Kidney glomerular epithelial cell (primary cell): ENCODE data around the gene PVALB.
A peak's percentile ranks its signal among the peaks of the same experiment; 100 is the strongest.

Experiments used
- DNase-seq: peaks from one replicate; lab custom pipeline; 2025; lab: John Stamatoyannopoulos, UW

Gene PVALB

DNA sequence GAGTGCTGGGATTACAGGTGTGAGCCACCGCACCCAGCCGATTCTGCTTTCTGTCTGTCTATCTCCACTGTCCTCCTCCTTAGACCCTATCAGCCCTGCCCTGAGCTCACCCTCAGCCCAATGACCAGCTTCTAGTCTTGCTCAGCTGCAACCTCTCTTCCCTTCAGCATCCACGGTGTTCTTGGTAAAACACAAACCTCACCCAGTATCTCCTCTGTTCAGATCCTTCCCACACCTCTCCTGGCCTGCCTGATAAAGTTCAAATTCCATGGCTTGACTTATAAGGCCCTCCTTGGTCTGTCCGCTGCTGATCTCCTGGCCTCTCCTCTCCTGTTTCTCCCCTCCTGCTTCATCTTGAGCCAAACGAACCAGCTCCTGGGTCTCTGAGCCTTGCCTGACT lies 29.4 kb upstream of the PVALB start:
- DNase-seq, result no peak

DNA sequence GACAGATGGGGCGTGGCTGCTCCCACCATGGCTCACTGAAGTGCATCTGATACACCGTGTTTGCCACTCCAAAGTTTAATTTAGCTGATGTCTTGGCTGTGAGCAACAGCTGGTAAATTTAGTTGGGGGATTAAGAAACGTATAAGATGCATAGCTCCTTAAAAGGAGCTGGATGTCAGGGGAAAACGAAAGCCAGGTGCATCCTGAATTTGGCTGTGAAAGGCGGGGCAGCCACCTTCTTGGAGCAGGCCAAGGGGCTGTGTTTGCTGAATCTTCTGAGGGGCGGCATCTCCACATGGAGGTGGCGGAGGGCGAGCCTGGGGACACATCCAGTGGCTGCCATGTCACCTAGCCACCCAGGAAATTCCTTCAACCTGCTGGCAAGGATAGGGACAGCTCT lies 23.3 kb upstream of the PVALB start:
- DNase-seq, result no peak

DNA sequence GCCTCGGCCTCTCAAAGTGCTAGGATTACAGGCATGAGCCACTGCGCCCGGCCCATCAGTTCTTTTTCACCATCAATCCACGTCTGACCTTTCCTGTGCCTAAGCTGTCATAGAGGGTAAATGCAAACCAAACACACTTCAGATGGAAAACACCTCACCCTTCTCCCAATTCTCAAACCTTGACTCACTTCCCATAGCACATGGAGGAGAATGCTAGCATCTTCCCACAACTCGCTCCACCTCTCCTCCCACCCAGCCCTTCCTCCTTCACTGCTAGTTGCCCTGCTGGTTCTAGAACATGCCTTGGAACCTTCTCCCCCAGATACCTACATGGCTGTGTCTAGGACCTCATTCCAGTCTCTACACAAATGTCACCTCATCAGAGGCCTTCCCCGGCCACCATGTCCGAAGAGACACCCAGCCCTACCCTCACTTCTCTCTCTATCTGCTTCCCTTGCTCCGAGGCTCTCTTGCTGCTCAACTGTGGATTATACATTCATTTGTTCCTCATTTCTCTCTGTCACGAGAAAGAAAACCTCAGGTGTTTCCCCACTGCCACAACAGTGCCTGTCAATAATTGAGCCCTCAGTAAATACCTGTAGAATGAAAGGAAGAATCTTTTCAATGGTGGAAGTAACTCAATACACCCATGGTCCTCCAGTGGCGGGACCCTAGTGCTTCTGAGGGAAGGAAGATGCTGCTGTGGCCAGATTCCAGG lies 22.7 kb upstream of the PVALB start:
- no peak for DNase-seq

DNA sequence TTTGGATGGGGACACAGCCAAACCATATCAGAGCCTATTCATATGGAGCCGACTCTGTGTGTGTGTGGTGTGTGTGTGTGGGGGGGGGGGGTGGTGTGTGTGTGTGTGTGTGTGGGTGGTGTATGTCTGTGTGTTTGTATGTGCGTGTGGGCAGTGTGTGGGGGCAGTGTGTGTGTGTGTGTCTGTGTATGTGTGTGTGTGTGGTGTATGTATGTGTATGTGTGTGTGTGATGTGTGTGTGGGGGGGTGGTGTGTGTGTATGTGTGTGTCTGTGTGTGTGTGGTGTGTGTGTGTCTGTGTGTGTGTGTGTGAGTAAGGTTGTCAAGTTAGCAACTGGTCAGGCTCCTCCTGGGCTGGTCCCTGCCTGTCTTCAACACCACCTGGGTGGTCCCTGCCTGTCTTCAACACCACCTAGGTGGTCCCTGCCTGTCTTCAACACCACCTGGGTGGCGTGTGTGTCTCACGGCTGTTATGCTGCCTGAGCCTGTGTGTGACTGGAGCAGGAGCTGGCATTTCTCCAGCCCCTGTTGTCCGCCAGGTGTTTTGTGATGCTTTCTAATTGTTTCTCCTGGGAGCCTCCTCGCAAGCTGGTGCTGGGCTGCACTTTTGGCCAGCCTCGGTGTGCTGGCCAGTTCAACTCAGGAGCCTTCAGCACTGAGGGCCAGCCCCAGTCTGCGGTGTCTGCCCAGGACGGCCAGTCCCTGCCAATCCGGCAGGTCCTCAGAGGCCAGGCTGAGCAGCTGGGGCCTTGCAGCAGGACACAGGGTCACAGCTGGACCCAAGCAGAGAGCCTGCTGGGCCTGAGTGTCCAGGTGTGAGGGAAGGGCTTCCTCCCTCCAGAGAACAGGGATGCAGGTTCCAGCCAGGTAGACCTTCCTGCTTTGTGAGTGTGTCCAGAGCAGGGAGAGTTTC lies 21.5 kb upstream of the PVALB start:
- no peak for DNase-seq

DNA sequence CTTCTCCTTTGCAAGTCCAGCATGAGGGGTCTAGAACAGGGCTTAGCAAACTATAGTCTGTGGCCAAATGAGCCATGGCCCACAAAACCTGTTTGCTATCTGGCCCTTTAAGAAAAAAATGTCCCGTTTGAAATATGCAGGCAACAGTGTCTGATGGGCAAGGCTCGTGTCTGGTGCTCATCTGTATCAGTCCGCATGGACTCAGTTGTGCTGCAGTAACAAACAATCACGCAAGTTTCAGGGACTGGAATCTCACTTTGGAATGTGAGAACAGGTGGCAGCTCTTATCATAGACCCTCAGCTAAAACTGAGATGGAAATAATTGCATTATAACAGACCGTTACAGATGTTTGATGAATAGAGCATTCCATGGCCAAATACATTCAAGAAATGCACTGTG lies 19.1 kb upstream of the PVALB start:
- no peak for DNase-seq

DNA sequence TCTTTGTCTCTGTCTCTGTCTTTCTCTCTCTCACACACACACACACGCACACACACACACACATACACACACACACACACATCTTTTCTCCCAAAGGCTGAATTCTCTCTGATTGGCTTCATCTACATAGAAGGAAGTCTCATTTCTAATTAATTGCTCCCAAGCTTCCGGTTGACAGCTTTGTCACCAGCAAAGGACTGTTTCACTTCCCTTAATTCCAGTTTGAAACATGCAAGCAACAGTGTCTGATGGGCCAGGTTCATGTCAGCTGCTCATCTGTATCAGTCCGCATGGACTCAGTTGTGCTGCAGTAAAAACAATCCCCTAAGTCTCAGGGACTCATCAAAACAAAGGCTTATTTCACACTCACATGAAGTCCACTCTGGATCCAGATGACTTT lies 16.2 kb upstream of the PVALB start:
- no peak for DNase-seq

DNA sequence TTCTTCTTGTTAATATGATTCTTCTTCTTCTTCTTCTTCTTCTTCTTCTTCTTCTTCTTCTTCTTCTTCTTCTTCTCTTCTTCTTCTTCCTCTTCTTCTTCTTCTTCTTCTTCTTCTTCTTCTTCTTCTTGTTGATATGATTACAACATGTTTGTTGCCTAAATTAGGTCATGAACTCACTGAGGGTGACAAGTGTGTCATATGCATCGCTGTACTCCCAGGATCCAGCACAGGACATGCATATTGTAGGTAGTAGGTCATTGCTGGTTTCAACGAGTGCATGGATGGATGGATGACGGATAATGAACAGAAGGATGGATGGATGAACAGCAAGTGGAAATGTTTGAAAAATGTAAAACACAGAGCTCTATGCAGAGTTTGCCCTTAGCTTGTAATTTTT lies 14.9 kb upstream of the PVALB start:
- DNase-seq, result no peak

DNA sequence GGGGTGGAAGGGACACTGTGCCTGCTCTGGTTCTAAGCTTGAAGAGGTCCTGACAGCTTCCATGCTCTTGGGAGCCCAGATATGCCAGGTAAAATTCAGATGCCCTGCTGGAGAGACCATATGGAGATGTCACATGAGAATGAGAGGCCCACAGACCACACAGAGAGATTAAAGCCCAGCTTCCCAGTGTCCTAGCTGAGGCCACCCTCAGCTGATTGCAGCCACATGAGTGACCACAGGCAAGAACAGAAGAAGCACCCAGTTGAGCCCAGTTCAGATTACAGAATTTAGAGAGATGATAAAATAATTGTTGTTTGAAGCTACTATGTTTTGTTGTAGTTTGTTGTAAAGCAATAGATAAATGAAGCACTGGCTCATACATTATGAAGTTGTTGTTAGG lies 14.4 kb upstream of the PVALB start:
- DNase-seq, result no peak

DNA sequence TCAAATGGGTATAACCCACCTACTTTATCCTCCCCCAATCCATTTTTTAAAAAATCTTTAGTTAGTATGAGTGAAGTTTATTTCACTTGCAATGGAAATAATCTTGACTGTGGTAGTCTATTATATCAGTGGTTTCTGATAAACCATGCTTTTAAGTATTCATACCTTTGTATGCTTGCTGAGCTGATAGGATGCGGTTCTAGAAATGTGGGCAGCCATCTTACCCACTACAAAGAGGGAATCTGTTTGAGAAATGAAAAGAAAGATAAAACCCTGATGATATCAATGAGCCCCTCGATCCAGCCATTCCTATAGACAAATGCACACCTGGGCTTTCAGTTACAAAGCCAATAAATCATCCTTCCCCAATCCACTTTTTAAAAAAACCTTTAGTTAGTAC lies 13.8 kb upstream of the PVALB start:
- DNase-seq, result no peak

DNA sequence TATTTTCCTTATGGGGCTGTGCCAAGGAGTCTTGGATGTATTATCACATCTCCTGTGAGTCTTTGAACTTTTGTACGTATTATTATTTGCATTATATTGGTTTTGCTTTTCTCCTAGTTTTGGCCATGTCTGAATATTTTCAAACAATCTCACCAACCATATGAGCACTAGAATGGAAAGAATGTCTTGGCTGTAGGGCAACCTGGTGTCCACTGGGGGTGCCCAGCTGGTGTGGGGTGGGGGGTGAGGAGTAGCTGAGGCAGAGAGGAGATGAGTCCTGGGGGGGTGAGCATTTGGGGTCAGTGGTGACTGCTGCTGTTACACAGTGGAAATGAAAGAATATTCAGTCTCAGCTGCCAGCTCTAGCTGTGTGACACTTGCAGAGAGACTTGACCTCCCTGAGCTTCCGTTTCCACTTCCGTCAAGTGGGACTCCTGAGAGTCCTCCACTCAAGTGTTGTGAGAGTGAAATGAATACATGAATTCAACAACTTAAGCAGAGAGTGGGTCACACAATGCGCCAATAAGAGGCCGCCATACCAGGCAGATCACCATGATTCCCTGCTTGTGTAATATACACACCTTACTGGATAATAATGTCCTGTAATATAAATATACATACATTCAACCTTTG lies 12.7 kb upstream of the PVALB start:
- no peak for DNase-seq

DNA sequence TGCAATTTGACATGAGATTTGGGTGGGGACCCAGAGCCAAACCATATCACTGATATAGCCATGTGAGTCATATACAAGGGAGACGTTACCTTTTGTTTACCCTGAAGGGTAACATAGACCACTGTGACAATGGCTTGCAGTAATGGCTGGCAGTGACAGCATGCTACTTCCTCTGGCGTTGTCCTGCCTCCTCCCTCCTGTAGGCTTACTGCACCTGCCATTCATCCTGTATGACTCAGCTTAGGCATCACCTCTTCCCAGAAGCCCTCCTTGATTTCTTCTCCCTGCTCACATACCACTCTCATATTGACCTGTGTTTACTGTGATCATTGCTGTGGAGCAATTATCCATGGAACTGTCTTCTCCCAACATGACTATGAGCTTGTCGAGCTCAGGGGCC lies 12.0 kb upstream of the PVALB start:
- no peak for DNase-seq

DNA sequence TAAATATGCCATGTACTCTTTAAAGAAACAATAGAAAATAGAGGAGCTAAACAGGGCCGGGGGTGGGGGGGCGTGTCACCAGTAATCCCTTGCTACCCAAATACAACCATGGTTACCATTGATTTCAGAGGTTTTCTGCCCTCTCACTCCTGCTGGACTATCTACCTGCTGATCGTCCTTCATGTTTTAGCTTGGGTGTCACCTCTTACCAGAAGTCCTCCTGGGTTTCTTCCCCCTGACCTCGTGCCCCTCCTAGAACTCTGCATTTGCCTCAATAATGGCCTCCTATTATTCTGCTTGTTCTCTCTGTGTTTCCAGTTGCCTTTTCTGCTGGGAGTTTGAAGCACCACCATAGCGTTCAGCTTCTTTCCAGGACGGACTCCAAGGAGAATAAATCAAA lies 9.4 kb upstream of the PVALB start:
- no peak for DNase-seq

DNA sequence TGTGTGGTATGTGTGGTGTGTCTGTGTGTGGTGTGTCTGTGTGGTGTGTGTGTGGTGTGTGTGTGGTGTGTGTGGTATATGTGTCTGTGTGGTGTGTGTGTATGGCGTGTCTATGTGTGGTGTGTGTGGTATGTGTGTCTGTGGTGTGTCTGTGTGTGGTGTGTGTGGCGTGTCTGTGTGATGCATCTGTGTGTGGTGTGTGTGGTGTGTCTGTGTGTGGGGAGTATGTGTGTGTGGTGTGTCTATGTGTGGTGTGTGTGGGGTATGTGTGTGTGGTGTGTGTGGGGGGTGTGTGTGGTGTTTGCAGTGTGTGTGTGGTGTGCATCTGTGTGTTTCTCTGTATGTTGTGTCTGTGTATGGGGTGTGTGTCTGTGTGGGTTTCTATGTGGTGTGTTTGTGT lies 7.8 kb upstream of the PVALB start:
- DNase-seq, result no peak

DNA sequence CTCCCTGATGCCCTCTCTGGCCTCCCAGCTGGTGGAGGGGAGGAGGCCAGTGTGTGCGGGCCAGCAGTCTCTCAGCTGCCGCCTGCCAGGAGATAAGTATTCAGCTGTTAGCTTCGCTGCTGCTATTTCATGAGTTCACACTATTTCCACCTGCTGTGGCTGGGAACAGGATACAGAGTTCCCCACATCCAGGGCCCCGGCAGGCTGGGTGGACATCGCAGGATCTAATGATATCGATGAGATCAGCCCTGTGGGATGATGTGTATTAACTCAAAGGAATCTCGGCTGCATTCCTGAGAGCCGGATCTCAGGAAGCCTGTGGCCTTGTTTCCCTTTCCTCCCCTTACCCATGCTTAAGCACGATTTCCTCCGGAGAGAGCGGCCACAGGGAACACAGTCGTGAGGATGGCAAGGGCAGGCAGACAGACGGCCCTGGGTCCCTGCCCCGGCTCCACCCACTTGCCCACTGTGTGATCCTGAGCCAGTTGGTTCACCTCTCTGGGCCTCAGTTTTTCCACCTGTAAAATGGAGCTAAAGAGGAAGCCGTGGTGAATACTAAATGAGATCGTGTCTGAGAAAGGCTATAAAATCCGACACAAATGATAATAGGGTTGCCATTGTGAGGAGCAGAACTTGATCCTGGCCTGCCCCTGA lies 6.5 kb upstream of the PVALB start:
- peak; percentile 9 for DNase-seq

DNA sequence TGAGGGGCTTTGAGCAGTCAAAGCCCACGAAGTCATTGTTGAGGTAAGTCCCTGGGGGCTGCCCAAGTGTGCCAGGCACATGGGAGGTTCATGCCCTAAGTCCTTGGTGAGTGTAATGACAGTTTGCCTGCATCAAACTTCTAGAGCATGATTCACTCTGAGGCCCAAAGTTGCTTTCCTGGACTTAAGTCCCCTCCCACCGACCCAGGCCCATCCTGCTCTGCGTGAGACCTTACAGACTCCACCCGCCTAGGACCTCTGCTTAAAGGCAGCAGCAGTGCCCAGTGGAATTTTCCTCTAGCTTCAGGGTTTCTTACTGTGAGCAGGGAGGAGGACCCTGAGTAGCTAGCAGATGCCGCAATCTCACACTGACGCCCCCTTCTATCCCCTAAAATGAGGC lies 5.7 kb upstream of the PVALB start:
- DNase-seq, result no peak

DNA sequence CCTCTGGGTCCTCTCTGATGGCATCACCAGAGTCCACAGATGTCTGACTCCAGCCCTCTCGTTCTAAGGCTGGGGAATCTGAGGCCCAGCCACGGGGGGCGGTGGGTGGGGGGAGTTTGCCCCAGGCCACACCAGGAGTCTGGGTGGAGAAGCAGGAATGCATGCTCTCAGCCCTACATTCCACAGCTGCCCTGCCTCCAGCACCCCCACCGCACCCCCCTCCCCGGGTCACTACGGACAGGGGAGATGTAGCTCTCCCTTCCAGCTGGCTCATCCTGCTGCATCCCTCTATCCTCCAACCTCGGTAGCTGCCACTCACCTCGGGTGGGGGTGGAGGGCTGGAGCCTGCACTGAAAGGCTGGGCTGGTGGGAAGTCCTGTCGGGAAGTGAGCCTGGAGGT lies 2.3 kb upstream of the PVALB start:
- DNase-seq, result no peak

DNA sequence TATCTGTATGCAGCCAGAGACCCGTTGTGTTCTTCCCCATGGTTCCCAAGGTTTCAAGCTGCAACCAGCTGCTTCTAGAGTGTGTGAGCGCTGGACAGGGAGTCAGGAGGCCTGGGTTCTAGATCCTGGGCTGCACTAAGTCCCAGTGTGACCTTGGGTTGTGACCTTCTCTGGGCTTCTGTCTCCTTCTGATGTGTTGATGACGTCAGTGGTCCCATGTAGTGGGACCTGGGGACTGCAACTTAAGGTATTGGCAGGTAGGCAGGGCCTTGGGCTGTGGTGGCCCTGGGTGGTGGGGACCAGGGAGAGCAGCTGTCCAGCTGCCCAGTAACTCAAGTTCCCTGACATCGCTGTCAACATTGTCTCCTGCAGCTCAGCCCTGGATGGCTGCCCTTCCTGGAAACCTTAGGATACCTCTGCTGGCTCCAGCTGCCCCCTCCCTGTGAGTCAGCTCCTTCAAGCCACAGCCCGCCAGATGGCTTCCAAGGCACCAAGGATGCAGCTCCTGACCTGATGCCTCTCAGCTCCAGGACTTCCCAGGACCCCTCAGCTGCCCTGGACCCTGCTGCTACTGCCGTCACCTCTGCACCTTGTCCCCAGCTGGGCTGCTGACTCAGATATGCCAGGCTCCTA lies 1.3 kb upstream of the PVALB start:
- no peak for DNase-seq

DNA sequence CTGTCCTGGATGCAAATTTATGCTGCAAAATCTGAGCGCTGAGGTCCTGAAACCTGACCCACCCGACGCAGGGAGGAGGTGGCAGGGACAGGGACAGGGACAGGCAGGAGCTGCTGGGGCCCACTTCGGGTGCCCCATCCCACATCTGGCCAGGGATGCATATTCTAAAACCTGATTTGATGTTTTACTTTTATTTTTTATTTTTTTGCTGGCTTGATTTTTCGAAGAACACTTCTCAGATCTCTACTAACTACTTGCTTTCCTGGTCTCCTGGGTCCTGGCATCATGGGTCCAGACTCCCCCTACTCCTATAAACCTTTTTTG lies 652 bp upstream of the PVALB start:
- DNase-seq, result no peak

DNA sequence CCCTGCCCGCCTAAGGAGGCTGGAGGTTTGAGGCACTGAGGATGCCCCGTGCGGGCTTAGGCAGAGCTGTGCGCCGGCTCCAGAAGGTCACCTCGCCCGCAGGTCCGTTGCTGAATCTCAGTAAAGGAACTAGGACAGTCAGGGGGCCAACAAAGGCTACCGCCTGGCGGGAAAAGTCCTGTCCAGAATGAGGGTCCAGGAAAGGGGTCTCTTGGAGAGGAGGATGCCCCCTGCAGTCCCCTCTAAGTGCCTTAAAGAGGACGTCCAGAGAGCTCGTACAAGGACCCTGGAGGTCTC lies 548 bp downstream of the PVALB start:
- no peak for DNase-seq

DNA sequence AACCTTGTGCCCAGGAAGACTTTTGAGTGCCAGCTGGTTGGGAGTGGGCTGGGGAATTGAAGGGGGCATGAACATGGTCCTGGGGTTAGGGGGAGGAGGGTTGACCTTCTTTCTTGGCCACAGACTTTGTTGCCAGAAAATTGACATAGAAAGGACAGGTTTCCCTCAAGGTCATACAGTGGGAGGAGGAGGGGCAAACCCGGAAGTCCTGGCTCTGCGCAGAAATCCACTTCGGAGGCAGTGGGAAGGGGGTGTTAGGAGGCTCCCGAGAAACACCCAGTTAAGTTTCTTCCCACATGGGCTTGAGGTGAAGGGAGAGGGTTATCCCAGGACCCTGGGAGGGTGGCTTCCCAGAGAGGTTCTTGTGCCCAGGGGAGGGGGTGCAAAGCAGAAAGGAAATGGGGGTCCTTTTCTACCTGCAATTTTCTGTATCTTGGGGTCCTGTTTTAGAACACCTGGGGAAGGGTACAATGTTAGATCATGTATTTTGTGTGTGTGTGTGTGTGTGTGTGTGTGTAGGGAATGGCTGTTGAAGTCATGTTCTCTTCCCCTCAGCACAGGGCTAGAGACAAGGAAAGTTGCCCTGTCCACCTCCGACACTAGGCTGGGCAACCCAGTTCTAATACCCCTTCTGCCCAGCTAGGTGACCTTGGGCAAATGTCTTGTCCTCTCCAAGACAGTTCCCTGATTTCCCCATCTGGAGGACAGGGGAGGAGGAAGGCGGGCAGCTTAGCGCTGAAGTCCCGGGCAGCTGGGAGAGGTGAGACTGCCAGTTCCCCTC lies 1.1 kb downstream of the PVALB start:
- DNase-seq, result no peak

DNA sequence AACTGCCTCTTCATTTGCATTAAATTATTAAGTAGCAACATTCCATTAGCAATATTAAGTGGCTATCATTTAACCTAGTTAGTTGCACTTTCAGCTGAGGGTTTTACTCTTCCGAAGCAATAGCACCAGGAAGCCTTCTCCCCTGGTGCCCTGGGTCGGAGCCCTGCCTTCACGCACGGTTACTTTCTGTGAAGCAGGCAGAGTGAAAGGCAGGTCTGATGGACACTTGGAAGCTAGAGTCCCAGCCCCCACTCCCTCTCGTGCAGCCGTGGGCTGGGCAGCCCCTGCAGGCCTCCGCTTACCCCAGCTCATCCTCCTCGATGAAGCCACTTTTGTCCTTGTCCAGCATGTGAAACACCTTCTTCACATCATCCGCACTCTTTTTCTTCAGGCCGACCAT lies 2.0 kb downstream of the PVALB start:
- DNase-seq, result no peak
